GM21423 (cell line): ENCODE measurements around the gene FBXO3.
A peak's percentile ranks its signal among the peaks of the same experiment; 100 is the strongest.
"Not testable (repeated sequence)": the region's sequence is repeated elsewhere in the genome, so short reads cannot be mapped to it uniquely, and the experiment has no call there.

ENCODE experiments used
- ATAC-seq: cut with Tn5 transposase; IDR thresholded peaks from one replicate; pipeline ENCODE4 v1.9.1; 2021; ENCODE audit warnings: mild to moderate bottlenecking, moderate library complexity; ENCODE audit not compliant: unreplicated experiment

The FBXO3 gene

GRCh38 chr11:33773987-33774735 is at the start of gene FBXO3:
FBXO3 (minus strand) TSS chr11:33774520; CDS start chr11:33774497, 23 bp downstream.
- peak; percentile 65 for ATAC-seq

- ATAC-seq = not testable (repeated sequence)
These were observed 48.7 kb upstream of the FBXO3 start for GRCh38 chr11:33822981-33823380.

- no peak for ATAC-seq
These were observed 45.1 kb upstream of the FBXO3 start for GRCh38 chr11:33819278-33820035.

- peak; percentile 55 for ATAC-seq
These were observed 34.0 kb upstream of the FBXO3 start for GRCh38 chr11:33808228-33808828.

DNA sequence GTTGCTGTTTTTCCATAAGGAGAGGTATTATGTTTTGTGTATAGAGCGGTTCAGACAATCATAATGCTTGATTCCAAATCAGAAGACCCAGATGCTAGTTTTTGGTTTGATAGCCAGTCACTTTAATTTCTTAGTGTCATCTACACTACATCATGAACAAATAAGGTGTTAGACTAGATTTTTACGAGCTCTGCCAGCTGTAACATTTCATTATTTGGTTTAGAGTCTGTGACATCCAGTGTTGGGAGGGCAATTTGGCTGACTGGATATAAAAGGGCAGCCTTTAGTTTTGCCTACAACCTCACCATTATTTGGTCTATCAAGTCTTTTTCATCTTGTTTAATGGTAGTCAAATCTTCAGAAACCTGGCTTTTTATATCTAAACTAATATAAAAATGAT is 30.2 kb upstream of the FBXO3 start:
- ATAC-seq = no peak

DNA sequence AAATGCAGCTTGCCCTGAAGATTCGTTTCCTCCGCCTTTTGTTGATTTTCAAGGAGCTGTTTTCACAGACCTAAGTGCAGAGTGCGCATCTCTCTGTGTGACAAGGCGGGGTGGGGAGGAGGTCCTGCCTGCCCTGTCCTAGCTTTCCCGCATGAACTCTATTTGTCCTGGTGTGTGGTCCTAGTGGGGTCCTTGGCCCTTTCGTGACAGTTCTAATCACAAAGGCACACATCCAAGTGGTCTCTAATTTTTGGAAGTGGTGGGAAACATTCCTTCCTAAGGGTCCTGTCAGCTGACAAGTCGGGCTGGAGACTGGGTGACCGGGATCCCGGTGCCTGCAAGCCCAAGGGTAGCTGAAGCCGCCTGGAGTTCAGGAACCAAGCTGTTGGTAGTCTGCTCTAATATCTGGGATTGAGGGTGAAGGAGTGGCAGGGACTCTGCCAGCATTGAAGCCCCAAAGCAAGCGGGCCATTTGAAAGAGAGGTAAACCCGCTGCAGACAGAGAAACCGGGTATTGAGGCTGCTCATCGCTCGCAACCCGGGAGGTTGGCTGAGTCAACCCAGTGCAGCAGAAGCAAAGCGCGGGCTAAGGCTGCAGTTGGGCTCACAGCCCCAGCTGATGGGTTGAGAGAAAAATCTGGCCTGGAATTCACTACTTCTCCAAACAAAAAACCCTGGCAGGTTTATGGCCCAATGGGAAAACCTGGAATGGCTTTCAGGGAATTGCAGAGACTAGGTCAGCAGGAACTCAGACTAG is 28.1 kb upstream of the FBXO3 start:
- peak; percentile 33 for ATAC-seq

DNA sequence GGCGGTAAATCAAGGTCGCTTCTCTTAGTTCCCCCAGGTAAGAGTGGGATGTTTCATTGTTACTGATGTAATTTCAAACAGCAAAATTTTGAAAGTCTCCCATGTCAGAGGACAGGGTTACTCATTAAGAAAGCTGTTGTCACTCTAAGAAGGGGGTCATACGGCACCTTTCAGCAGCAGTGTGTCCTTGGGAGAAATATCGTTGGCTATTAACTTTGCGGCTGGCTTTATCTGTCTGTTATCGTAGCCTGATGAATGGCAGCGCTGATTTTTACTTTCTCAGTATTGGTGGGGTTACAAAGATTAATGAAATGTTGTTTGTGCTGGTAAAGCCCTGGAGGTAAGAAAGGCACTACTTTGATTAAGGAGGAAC is 27.5 kb upstream of the FBXO3 start:
- ATAC-seq = peak; percentile 61

DNA sequence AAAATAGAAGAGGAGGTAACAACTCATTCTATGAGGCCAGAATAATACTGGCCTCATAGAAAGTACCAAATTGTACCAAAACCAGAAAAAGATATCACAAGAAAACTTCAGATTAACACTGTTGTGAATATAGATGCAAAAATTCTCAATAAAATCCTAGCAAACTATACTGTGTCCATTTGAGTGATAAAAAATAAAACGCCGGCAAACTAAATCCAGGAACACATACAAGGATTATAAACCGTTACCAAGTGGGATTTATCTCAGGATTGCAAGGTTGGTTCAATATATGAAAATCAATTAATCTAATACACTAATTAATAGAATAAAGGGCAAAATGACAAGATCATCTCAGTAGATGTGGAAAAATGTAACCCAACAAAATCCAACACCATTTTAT is 23.6 kb upstream of the FBXO3 start:
- ATAC-seq = no peak

DNA sequence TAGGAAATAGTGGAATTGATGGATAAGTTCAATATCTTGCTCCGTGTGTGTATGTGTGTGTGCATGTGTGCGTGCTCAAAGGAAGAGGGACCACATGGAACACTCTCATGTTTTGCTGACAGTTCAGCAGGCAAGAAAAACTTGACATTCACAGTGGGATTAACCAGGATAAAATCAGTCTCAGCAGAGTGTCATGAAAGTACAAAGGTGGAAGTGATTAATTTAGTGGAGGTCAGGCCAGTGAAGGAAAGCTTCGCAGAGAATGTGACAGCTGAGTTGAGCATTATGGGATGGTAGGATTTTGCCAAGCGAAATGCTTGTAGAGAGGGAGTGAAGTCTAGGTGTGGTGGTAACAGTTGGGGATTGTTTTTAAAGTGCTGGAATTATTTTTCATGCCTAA is 15.7 kb upstream of the FBXO3 start:
- ATAC-seq = no peak

GRCh38 chr11:33788095-33788494 is 13.8 kb upstream of the FBXO3 start:
- not testable (repeated sequence) for ATAC-seq

GRCh38 chr11:33787076-33787475 is 12.8 kb upstream of the FBXO3 start:
- ATAC-seq = no peak

DNA sequence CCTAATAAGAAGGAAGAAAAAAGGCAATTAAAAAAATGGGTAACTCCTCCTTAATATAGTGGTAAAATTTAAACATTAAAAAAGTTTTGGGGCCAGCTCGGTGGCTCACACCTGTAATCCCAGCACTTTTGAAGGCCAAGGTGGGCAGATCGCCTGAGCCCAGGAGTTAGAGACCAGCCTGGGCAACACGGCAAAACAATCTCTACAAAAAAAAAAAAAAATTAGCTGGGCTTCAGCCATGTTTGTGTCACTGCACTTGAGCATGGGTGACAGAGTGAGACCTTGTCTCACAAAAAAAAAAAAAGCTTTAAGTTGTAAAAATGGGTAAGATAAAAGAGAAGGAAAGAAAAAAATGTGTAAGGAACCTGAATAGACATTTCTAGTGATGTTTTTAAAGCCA is 11.3 kb upstream of the FBXO3 start:
- no peak for ATAC-seq

DNA sequence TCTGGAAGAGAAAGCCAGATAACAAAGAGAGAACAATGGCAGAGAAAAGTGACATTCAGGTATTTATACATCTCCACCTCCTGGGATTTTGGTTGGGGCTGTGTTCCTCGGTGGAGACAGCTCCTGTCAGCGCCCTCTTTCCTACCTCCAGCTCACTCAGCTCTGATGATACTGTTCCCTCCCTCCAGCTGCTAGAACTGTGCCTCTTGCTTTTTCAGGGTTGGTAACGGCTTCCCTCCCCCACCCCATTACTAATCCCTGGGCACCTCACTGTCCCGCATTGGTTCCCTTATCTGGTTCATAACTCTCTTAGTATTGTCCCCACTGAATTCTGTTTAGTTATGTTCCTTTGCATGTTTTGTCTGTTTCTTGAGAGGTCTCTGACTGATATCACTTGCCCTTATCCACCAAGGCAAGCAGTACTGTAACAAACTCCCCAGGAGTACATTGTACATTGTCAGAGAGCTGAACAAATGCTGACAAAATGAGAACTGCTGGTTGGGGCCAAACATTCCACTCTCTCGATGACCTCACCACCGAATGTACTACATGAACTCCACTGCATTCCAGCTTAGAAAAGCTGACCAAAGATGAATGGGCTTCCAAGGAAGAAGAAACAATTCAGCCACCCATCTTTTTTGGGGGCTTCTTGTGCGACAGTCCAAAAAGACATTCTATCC is 5.7 kb upstream of the FBXO3 start:
- ATAC-seq = no peak

DNA sequence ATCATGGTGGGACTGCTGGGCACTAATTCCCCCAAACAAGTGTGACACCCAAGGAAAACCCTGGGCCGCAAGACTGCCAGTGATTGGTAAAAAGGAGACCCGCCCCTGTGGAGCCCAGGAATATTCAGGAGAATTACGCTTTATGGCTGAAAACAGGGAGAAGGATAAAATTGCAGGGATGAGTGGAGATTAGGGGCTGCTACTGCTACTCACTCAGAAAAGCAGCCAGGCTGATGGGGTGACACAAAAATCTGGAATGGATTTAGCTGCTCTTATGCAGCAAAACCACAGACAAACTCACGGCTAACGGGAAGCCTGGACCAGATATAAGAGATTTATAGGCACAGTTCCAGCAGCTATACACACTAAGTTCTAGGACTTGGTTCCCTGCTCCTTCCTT is 4.4 kb upstream of the FBXO3 start:
- no peak for ATAC-seq

DNA sequence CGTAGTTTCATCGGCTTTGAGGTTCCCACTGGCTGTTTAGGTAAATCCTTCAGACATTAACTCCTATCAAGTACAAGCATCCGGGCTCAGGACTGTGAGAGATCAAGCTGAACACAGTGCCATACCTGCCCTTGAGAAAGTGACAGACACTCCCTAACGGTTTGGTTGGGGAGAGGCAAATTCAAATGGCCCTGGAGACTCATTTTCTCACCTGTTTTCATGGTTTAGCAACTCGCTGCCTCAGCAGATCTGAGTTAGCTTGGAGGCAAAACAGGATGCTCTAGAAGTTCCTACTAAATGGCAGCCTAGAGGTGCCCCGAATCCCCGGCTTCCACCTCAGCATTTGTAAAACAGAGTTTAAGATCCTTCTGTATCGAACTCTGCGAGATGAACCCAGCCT is 3.6 kb upstream of the FBXO3 start:
- no peak for ATAC-seq

DNA sequence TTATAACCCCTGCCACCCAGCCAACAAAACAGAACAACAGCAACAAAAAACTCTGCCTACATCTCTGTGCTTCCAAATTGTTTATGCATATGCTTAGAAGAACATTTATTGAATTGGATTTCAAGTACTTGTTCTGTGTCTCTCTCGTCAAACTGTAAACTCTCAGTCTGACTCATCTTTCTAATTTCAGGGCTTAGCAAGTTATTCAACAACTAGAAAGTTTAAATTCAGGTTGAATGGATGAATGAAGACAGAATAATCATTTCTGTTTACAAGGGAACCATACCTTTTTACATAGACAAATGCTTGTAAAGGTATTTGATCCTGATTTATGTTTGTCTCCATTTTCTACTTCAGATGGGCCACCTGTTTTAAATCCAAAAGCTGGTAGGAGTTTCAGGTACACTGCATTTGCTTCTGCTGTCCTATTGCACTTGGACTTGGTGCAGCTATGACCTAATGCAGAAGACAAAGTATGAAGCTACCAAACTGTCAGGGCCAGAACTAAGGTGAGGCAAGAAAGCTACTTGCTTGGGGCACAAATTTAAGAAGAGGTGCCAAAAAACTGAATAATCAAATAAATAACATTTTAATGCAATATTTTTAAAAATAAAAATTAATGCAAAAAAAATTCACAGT is 1.6 kb upstream of the FBXO3 start:
- ATAC-seq = peak; percentile 35

DNA sequence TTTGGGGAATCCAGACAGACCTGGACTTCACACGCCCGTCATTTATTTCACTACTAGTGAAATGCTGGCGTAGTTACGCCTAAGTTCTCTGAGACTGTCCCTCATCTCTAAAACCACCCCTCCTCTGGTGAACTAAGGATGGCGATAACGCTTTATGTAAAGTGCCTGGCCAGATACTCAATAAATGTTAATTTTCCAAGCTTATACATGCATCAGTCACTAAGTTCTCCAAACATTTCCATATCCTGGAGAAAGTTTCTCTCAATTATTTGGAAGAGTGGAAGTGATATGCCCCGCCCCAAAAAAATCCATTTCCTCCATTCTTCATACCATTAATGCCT is 1.1 kb upstream of the FBXO3 start:
- ATAC-seq = no peak

DNA sequence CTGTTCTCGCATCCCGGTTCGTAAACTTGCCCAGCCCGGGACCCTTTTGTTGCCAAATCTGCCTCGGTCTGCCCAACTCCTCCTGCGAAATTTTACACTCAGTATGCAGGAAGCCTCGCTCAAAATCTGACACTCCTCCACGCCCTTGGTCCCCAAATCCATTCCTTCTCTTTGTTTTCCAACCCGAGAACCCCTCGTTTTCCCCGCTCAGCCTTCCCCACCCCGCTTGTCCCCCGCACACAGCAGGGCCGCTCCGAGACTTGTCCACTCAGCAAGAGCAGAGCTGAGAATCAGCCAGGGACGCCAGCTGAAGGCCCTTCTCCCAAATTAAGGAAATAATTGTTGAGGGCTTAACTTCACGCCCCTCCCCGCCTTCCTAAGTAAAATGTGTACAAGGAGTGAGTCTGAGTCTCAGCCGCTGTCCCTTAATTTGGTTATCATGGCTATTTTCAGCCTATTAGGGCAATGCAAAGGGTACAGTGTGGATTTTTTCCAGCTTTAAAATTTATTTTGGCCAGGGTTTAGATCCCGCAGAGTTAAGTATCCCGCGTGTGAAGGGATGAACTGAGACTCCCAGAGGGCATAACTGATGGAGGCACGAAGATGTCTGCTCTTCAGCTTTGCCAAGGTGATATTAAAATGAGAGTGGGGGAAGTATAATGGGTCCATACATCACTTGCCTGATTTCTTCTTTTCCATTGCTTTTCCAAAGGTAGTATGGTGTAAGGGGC is 581 bp upstream of the FBXO3 start:
- no peak for ATAC-seq

- ATAC-seq = peak; percentile 34
These were observed 825 bp downstream of the FBXO3 start for GRCh38 chr11:33773404-33773986.
